HG02642 (cell line): ENCODE data around the gene ATP11A.

ENCODE experiments used
- ATAC-seq: cut with Tn5 transposase; IDR thresholded peaks from one replicate; pipeline ENCODE4 v1.9.1; 2021; ENCODE audit warnings: mild to moderate bottlenecking; ENCODE audit not compliant: unreplicated experiment, poor library complexity

ATP11A gene

DNA sequence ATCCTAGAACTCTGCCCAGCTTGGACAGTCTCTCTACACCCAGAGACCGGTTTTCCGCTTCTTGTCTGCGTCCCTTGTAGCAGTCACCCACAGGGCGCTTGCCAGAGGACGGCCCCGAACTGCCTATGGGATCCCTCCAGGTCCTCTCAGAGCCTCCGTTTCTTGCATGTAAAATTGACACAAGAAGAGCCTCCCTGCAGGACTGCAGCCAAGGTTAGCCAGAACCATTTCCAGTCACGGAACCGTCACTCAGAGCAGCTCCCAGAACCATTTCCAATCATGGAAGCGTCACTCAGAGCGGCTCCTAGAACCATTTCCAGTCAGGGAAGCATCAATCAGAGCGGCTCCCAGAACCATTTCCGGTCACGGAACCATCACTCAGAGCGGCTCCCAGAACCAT is 65.5 kb downstream of the ATP11A start:
- no peak for ATAC-seq

- ATAC-seq = no peak
These were observed 66.2 kb downstream of the ATP11A start for GRCh38 chr13:112756081-112756480.

GRCh38 chr13:112756511-112756966 is 66.7 kb downstream of the ATP11A start:
- ATAC-seq = no peak

DNA sequence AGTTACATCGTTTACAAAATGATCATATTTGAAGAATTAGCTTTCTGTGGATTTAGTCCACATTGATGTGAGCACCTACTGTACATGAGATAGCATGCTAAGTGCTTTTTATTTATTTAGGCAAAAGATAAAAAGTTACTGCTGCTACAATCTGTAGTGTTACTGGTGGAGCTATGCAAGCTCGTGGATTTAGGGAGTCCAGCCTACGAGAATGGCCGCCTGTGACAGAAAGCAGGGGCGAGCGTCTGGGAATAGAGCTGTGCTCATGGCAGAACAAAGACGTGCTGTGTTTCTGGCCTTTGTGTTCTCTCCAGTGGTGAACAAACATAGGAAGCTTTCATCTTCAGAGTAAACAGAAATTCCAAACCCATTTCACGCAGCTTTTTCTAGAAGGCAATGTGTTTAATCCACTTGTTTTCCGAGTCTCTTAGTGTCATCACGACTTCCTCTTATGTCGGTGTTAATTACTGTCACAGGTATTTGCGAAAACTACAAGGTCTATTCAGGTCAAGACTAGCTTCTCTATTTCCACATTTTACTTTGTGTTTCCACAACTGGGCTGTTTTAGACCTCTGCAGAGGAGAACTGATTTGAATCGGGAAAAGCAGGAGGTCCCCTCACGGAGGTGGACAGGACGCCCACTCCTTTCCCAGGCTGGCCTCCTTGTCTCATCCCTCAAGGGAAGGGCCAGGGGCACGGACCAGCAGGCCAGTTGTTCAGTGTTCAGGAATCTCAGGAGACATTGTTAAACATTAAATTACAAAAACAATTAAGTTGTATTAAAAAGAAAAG is 67.3 kb downstream of the ATP11A start:
- no peak for ATAC-seq

- ATAC-seq = no peak
These were observed 67.9 kb downstream of the ATP11A start for GRCh38 chr13:112757759-112758086.

DNA sequence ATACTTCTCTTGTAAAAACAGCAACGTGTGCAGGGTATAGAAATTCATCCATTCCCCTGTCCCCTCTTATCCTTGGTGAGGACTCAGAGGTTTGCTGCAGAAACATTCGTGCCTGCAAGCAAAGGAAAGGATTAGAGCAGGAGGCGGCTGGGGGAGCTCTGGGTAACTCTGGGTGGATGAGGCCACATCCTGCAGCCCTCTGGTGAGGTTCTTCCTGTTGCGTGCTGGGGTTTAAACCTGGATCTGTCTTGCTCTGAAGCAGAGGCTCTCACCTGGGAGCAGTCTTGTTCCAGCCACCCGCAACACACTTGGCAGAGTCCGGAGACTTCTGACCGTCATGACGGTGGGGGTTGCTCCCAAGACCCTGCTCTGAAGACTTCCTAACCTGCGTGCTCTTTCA is 69.2 kb downstream of the ATP11A start:
- no peak for ATAC-seq

- no peak for ATAC-seq
These were observed 70.0 kb downstream of the ATP11A start for GRCh38 chr13:112759827-112760226.

DNA sequence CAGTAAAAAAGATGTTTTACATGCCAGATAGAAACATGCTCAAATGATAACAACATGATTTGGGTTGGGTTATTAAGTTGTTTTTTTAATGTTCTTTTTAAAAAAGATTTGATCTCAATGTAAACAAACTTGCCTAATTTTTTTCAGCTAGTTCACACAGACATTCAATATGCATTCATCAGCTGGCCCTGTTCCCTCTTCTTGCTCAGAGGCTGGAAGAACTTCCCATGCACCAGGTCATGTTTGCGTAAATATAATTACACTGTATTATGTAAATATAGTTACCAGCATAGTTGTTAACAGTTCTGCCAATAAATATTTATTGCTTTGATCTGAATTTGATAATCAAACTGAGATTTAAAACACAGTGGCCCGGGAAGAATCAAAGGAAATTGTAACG is 70.6 kb downstream of the ATP11A start:
- no peak for ATAC-seq

GRCh38 chr13:112760931-112761330 is 71.1 kb downstream of the ATP11A start:
- no peak for ATAC-seq

DNA sequence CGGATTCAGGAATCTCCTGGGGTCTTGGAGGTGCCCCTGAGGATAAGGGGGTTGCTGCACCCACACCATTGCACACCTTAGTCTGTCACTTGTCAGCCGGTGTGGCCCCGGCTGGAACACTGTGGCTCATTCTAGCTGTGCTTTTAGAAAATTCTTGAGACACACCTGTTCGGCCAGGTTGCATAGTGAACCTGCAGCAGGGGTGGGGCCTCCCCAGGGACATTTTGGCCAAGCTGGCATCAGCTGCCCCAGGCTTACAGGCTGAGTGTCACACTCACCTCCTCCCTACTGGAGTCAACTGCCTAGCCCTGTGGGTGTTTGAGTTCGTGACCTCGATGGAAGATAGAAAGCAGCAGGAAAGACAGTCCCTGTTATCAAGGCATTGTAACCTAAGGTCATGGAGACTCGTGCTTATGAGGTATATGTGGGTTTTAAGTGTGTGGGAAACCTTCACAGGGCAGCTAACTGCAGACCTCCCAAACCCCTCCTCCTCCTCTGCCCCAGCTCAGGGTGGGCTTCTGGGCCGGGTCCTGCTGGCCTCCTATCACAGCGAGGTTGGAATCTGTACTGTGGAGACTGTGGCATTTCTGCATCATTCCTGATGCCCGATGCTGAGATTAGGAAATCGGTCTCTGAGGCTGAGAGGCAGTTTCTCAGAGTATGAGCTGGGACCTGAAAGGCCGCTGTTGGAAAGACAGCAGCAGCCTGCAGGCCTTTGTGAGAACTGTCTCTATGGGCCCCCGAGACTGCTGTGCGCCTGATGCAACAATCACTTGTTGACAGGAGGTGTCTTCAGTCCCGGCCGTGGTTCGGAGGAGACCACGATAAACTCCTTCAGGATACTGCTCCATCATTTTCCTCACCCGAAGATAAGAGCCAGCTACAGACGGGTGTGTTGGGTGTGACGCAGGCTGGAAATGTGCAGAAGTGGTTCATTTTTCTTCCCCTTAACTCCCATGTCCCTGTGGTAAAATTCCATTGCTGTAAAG is 72.2 kb downstream of the ATP11A start:
- no peak for ATAC-seq

- ATAC-seq = no peak
These were observed 72.8 kb downstream of the ATP11A start for GRCh38 chr13:112762690-112763080.

GRCh38 chr13:112764028-112764427 is 74.2 kb downstream of the ATP11A start:
- ATAC-seq = no peak

GRCh38 chr13:112764864-112765561 is 75.2 kb downstream of the ATP11A start:
- no peak for ATAC-seq

- no peak for ATAC-seq
These were observed 75.9 kb downstream of the ATP11A start for GRCh38 chr13:112765731-112766130.

DNA sequence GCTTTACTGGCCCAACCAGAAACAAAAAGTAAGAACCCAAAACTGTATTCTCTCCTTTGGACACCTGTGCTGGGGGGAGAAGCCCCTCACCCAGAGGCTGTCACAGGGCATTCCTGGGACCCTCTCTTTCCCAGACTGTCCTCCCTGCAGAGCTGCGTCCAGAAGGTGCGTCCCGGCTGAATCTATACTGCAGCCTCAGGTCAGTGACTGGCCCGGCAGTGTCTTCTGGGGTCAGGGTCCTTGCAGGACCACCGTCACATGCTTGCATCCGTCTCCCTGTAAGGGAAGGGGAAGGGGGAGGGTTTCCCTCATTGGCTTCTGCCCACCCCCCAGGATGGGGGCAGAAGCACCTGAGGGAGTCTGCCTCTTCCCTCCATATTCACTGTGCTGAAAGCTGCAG is 76.5 kb downstream of the ATP11A start:
- ATAC-seq = no peak

GRCh38 chr13:112767506-112768471 is 78.0 kb downstream of the ATP11A start:
- peak; percentile 71 for ATAC-seq

DNA sequence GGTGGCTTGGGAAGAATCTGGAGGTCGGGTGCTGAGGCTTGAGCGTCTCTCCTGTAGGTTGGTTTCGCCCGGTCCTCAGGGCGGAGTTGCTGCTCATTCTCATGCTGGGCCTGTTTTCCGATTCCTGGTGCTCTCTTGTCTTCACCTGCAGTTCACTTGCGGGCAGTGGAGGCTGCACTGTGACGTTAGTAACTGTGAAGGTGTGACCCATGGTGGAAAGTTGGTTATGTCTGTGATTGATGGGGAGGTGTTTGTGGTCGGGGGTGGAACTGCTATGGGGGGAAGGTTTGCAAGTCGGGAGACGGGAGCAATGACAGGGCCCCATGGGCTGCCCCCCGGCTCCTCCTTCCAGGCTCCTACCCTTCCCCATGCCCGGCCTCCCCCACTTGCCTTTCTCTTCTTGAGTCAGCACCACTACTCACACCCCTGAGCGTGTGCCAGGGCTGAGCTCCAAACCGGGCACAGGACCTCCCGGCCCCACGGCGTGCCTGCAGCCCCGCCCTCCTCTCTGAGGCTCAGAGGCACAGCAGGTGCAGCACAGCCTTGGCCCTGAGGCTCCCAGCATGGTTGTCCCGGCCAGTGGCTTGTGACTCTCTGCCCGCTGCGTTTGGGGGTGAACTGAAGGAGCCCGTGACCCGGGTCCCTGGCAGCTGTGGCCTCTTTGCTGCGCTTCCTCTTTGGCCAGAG is 79.1 kb downstream of the ATP11A start:
- ATAC-seq = no peak

DNA sequence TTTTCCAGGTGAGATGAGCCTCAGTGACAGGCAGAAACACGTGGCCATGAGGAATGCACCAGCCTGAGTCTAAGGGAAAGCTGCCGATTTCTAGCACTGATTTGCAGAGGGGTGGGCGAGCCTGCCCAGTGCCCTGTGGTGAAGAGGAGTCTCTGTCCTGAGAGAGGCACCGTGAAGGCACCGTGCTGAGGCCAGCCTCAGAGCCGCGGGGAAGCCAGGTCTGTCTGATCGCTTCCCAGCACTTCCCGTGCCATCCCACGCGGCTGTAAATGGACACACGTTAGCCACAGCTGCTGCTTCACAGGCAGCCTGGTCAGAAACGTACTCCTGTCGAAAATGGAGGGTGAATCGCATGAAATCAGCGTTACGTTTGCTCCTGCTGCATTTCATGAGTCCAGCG is 79.8 kb downstream of the ATP11A start:
- no peak for ATAC-seq

DNA sequence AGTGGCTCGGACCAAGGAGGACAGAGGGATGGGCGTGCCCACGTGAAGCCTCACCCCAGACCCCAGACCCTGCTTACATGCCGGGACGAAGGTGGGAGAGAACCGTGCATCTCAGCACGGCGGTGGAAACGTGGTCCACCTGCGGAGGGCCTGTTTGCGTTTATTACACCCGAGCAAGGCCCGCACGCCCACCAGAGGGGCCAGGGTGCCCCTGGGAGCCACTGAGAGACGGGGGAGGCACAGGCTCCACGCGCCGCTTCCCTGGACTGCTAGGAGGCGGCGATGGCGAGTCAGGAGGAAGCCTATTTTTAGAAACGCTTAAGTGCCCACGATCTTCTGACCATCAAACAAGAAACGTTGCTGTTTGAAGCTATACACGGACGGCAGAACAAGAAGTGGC is 80.7 kb downstream of the ATP11A start:
- ATAC-seq = no peak
